ENCODE data around the gene FRAS1. TPM values are rescaled to one million over a fixed set of nuclear protein-coding genes. Genes with fewer than 3 reads are reported as not detected.

Gene FRAS1, protein sequence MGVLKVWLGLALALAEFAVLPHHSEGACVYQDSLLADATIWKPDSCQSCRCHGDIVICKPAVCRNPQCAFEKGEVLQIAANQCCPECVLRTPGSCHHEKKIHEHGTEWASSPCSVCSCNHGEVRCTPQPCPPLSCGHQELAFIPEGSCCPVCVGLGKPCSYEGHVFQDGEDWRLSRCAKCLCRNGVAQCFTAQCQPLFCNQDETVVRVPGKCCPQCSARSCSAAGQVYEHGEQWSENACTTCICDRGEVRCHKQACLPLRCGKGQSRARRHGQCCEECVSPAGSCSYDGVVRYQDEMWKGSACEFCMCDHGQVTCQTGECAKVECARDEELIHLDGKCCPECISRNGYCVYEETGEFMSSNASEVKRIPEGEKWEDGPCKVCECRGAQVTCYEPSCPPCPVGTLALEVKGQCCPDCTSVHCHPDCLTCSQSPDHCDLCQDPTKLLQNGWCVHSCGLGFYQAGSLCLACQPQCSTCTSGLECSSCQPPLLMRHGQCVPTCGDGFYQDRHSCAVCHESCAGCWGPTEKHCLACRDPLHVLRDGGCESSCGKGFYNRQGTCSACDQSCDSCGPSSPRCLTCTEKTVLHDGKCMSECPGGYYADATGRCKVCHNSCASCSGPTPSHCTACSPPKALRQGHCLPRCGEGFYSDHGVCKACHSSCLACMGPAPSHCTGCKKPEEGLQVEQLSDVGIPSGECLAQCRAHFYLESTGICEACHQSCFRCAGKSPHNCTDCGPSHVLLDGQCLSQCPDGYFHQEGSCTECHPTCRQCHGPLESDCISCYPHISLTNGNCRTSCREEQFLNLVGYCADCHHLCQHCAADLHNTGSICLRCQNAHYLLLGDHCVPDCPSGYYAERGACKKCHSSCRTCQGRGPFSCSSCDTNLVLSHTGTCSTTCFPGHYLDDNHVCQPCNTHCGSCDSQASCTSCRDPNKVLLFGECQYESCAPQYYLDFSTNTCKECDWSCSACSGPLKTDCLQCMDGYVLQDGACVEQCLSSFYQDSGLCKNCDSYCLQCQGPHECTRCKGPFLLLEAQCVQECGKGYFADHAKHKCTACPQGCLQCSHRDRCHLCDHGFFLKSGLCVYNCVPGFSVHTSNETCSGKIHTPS (N-terminal part only)
- 0.65 and 3.3 TPM in 2 replicates for total RNA-seq

DNA sequence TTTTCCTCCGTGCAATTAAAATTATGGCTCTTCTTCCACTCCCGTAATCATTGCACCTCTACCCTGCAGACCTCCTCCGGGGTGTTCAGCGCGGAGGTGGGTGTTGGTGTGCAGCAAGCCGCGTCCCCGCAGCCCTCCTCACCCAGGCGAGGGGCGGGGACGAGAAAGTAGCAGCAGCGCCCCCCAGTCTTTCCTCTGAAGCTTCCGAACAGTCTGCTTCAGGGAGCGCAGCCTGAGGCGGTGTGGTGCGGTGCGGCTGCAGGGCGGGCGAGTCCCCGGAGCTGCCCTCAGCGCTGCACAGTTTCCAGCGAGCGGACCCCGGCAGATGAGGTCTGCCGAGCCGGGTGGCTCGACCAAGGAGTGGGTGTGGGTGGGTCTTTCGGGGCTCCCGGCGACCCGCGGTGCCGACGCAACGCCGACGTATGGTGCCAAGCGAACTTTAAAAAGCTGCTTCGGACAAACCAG is at the start of gene FRAS1:
Gene FRAS1, plus strand, starts transcription at position 189 of the 465 bp plus-strand sequence. CDS start 687 bp downstream, outside the sequence.

DNA sequence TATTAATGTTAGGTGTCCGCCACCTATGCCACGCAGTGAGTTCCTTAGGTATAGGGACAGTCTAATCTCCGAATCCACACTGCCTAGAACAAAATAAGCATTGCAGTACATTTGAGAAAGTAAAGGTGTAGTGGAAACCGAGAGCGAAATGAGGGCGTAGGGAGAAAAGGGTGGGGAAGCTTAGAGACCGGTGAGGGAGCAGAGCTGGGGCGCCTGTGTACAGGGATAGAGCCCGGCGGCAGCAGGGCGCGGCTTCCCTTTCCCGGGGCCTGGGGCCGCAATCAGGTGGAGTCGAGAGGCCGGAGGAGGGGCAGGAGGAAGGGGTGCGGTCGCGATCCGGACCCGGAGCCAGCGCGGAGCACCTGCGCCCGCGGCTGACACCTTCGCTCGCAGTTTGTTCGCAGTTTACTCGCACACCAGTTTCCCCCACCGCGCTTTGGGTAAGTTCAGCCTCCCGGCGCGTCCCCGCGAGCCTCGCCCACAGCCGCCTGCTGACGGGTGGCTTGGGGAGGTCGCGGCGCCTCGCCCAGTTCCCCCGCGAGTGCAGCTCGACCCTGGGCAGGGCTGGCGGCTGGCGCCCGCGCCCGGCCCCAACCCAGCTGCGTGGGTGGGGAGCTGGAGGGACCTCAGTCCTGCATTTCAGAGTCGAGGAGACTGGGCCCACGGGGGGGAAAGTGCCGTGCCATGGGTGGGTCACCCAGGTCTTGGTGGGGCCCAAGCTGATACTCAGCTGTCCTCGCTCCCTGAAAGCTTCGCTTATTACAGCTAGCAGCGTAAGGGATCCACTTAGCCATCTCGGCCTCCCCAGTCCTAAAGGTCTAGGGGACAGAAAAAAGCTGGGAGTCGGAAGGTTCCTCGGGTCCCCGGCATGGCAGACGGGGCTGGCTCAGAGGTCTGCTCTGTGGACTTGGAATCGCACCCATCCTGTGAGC is 494.6 kb downstream of the FRAS1 start, which contains the start of gene ANXA3:
Gene ANXA3, plus strand, starts transcription at position 351 of the 932 bp plus-strand sequence. CDS start 2,704 bp downstream, outside the sequence.

Small RNAs within 50 kb of the gene (small RNA-seq; reads per million reads assigned to genes)
- 0.08 reads per million for gene AC114801.3

Other genes with a start within 250 kb of the FRAS1 start
- gene CNOT6L, start 238.0 kb upstream of the FRAS1 start, total RNA-seq, result 39.8 and 45.8 TPM in 2 replicates
- gene MRPL1, start 194.5 kb upstream of the FRAS1 start, total RNA-seq, result 35.6 and 38.9 TPM in 2 replicates